Activated B cell treated with CpG ODN at 0.5 μM for 24 hours (primary cell): ENCODE measurements around the gene RB1. TPM values are rescaled to one million over a fixed set of nuclear protein-coding genes. Genes with fewer than 3 reads are reported as not detected.

ENCODE experiments used
- ATAC-seq: fragments of 200-7000 bp; cut with Tn5 transposase; one replicate; pipeline ENCODE4 v1.10.0; 2021; ENCODE audit warnings: low read depth, mild to moderate bottlenecking, moderate library complexity
- CTCF ChIA-PET: fragments of 350-600 bp; sonication (Branson Sonifier 250); formaldehyde crosslinking; loops from one replicate; lab custom pipeline; 2021; ENCODE audit warnings: antibody characterized with exemption; lab: Charles Lee
- POLR2A ChIA-PET: fragments of 350-600 bp; sonication (Branson Sonifier 250); formaldehyde crosslinking; loops from one replicate; lab custom pipeline; 2021; ENCODE audit warnings: antibody characterized with exemption; lab: Charles Lee
- DNase-seq: peaks from one replicate; pipeline ENCODE4 v3.0.0; 2022
- H3K27ac Mint-ChIP-seq: one replicate; pipeline ENCODE4 v1.8.0; 2020; ENCODE audit warnings: mixed read lengths
- H3K27me3 Mint-ChIP-seq: one replicate; pipeline ENCODE4 v1.8.0; 2021; ENCODE audit warnings: mixed read lengths
- H3K36me3 Mint-ChIP-seq: one replicate; pipeline ENCODE4 v1.8.0; 2021; ENCODE audit warnings: low read depth, mixed read lengths
- H3K4me1 Mint-ChIP-seq: one replicate; pipeline ENCODE4 v1.8.0; 2021; ENCODE audit warnings: mixed read lengths
- H3K4me3 Mint-ChIP-seq: one replicate; pipeline ENCODE4 v1.8.0; 2020; ENCODE audit warnings: mild to moderate bottlenecking, mixed read lengths
- H3K9me3 Mint-ChIP-seq: one replicate; pipeline ENCODE4 v1.8.0; 2020; ENCODE audit warnings: mixed read lengths
- CTCF ChIP-seq: fragments of 200-600 bp; IDR thresholded peaks from one replicate; pipeline ENCODE4 v1.8.0; 2022; ENCODE audit warnings: antibody characterized with exemption, mild to moderate bottlenecking
- intact Hi-C: fragments of 100-400 bp; cut with micrococcal nuclease; formaldehyde crosslinking; loops from one replicate; pipeline ENCODE4 v1.15.1; 2024
- total RNA-seq: library from RNA; stranded (reverse); gene quantifications from 2 replicates; pipeline ENCODE4 v1.2.3, GENCODE V29; 2022

The RB1 gene
- total RNA-seq, 1 donor from 2014 or later = 70.5 TPM

- H3K27me3 Mint-ChIP-seq = no peaks in the 10 kb centered on the region
- H3K36me3 Mint-ChIP-seq = peaks cover 56% of the 10 kb centered on the region
- no peak overlapping the region for H3K4me3 Mint-ChIP-seq
- DNase-seq (no peak), ATAC-seq (no peak)
- intact Hi-C loops = no loop called here
- peaks cover 13% of the 10 kb centered on the region for H3K4me1 Mint-ChIP-seq
- TF ChIP-seq CTCF = no peak
- ChIA-PET CTCF (interaction anchor here (1.5 kb wide), 2 partner anchors 182 to 371 kb away, joined by 4 to 6 read pairs; no protein-coding TSS in a partner anchor), POLR2A (no interaction called here)
- no peak overlapping the region for H3K27ac Mint-ChIP-seq
- no peaks in the 10 kb centered on the region for H3K9me3 Mint-ChIP-seq
Measured at GRCh38 chr13:48398450-48399095, 95.0 kb downstream of the RB1 start.

- Mint-ChIP-seq H3K27me3 (no peaks in the 10 kb centered on the region), H3K36me3 (peaks cover 54% of the 10 kb centered on the region), H3K4me3 (no peak overlapping the region), H3K27ac (no peak overlapping the region), H3K9me3 (no peaks in the 10 kb centered on the region), H3K4me1 (peaks cover 15% of the 10 kb centered on the region)
- no peak for TF ChIP-seq CTCF
- POLR2A ChIA-PET = no interaction called here
- intact Hi-C loops = no loop called here
- CTCF ChIA-PET = no interaction called here
- ATAC-seq (no peak), DNase-seq (no peak)
Measured at GRCh38 chr13:48400090-48400694, 96.6 kb downstream of the RB1 start.

GRCh38 chr13:48400850-48401291 lies 97.3 kb downstream of the RB1 start:
- DNase-seq (no peak), ATAC-seq (no peak)
- ChIA-PET POLR2A (no interaction called here), CTCF (interaction anchor here (0.8 to 1.2 kb wide), 2 partner anchors 178 to 179 kb away, joined by 3 to 4 read pairs; no protein-coding TSS in a partner anchor)
- Mint-ChIP-seq H3K4me3 (no peak overlapping the region), H3K4me1 (peaks cover 15% of the 10 kb centered on the region), H3K27me3 (no peaks in the 10 kb centered on the region), H3K36me3 (peaks cover 55% of the 10 kb centered on the region), H3K27ac (no peak overlapping the region), H3K9me3 (no peaks in the 10 kb centered on the region)
- intact Hi-C loops = loop anchor here (1.0 kb wide), 1 partner anchor 179 kb away; no protein-coding TSS in a partner anchor
- no peak for TF ChIP-seq CTCF

GRCh38 chr13:48401480-48401879 lies 97.9 kb downstream of the RB1 start:
- ATAC-seq (no peak), DNase-seq (no peak)
- Mint-ChIP-seq H3K9me3 (no peaks in the 10 kb centered on the region), H3K27me3 (no peaks in the 10 kb centered on the region), H3K36me3 (peaks cover 56% of the 10 kb centered on the region), H3K4me1 (peaks cover 15% of the 10 kb centered on the region), H3K27ac (no peak overlapping the region), H3K4me3 (no peak overlapping the region)
- CTCF ChIA-PET = interaction anchor here (0.8 to 1.2 kb wide), 2 partner anchors 178 to 179 kb away, joined by 3 to 4 read pairs; no protein-coding TSS in a partner anchor
- TF ChIP-seq CTCF = no peak
- POLR2A ChIA-PET = no interaction called here
- intact Hi-C loops = loop anchor here (1.0 kb wide), 1 partner anchor 179 kb away; no protein-coding TSS in a partner anchor

GRCh38 chr13:48402325-48402932 lies 98.9 kb downstream of the RB1 start:
- ChIA-PET POLR2A (no interaction called here), CTCF (no interaction called here)
- intact Hi-C loops = no loop called here
- no peak for TF ChIP-seq CTCF
- H3K27me3 Mint-ChIP-seq = no peaks in the 10 kb centered on the region
- peaks cover 53% of the 10 kb centered on the region for H3K36me3 Mint-ChIP-seq
- DNase-seq (no peak), ATAC-seq (no peak)
- H3K9me3 Mint-ChIP-seq = no peaks in the 10 kb centered on the region
- H3K4me1 Mint-ChIP-seq = peaks cover 15% of the 10 kb centered on the region
- no peak overlapping the region for H3K27ac Mint-ChIP-seq
- no peak overlapping the region for H3K4me3 Mint-ChIP-seq
